IgD-negative memory B cell (primary cell): Measurements from ENCODE around the gene MYH1. TPM values are rescaled to one million over a fixed set of nuclear protein-coding genes. Genes with fewer than 3 reads are reported as not detected.

ENCODE experiments used
- H3K27ac Mint-ChIP-seq, 3 donors: one replicate each; pipeline ENCODE4 v1.8.0; 2020 to 2022; ENCODE audit warnings: mild to moderate bottlenecking in 3 of 3, mixed read lengths in 3 of 3, moderate library complexity in 1 of 3
- H3K27me3 Mint-ChIP-seq: one replicate; pipeline ENCODE4 v1.8.0; 2021; ENCODE audit warnings: mixed read lengths
- H3K36me3 Mint-ChIP-seq: one replicate; pipeline ENCODE4 v1.8.0; 2020; ENCODE audit warnings: mild to moderate bottlenecking, mixed read lengths
- H3K4me1 Mint-ChIP-seq, 3 donors: one replicate each; pipeline ENCODE4 v1.8.0; 2020 to 2022; ENCODE audit warnings: mixed read lengths in 3 of 3, mild to moderate bottlenecking in 1 of 3
- H3K4me3 Mint-ChIP-seq, 4 donors: one replicate each; pipeline ENCODE4 v1.8.0; 2020 to 2022; ENCODE audit warnings: mild to moderate bottlenecking in 4 of 4, mixed read lengths in 4 of 4, moderate library complexity in 3 of 4
- H3K9me3 Mint-ChIP-seq, 3 donors: one replicate each; pipeline ENCODE4 v1.8.0; 2020 to 2021; ENCODE audit warnings: mixed read lengths in 3 of 3, mild to moderate bottlenecking in 1 of 3
- polyA plus RNA-seq: library from polyadenylated mRNA; unstranded; fragments of 300-500 nt; fragmentation: Illumina TruSeq; gene quantifications from one replicate; pipeline ENCODE4 v1.2.3, GENCODE V29; 2021

Gene MYH1
- polyA plus RNA-seq, 1 donor from 2014 or later, result not detected

GRCh38 chr17:10447026-10447931, 71.1 kb downstream of the MYH1 start:
- Mint-ChIP-seq H3K27ac (no peak overlapping the region), H3K36me3 (no peaks in the 10 kb centered on the region), H3K9me3 (peaks cover 0 to 6% (median 0%) of the 10 kb centered on the region in 3 donors), H3K27me3 (peaks cover 4% of the 10 kb centered on the region), H3K4me3 (no peak overlapping the region), H3K4me1 (no peaks in the 10 kb centered on the region)

Other genes starting within 250 kb of the MYH1 start
- not detected for gene MYH13, start 145.5 kb downstream of the MYH1 start, polyA plus RNA-seq
- gene MYH8, start 96.6 kb downstream of the MYH1 start, polyA plus RNA-seq, result not detected
- not detected for gene MYH4, start 49.0 kb downstream of the MYH1 start, polyA plus RNA-seq
- gene MYH2, start 31.1 kb upstream of the MYH1 start, polyA plus RNA-seq, result not detected
- 1.6 TPM for gene MYH3, start 138.8 kb upstream of the MYH1 start, polyA plus RNA-seq
- 15.4 TPM for gene SCO1, start 179.0 kb upstream of the MYH1 start, polyA plus RNA-seq
- gene ADPRM, start 179.1 kb upstream of the MYH1 start, polyA plus RNA-seq, result 33.2 TPM
- 3.6 TPM for gene TMEM220, start 211.5 kb upstream of the MYH1 start, polyA plus RNA-seq